ENCODE results near the gene CAPN11. TPM values are rescaled to one million over a fixed set of nuclear protein-coding genes. Genes with fewer than 3 reads are reported as not detected.
A peak's percentile ranks its signal among the peaks of the same experiment; 100 is the strongest.

CAPN11 gene
- total RNA-seq, 2 donors from 2014 or later = 2.0 TPM; not detected in 1

DNA sequence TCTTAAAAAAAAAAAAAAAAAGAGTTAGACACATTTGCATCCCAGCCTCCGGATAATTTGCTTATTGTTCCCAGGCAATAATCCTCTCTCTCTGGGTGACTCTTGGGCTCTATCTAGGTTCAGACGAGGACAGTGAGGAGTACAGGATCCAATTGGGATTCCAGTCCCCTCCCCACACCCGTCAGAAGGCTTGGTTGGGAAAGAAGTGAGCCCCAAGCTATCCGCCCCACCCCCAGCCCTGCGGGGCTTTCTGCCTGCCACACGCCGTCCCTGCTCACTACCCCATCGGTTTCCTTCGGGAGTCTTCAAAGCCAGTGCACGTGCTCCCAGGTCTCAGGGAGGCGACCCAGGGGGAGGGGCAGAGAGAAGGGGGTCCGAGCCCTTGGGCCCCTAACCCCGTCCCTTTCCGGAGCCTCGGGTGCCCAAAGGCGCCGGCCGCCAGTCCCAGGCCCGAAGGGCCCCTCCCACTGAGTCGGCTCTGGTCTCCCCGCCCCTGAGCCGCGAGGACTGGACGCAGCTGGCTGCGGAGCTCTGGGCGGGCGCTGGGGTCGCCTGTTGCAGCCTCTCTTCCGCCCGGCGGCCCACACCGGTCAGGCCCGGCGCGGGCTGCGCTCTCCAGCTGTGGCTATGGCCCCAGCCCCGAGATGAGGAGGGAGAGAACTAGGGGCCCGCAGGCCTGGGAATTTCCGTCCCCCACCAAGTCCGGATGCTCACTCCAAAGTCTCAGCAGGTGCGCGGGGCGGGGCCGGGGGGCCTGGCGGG is 60.6 kb downstream of the CAPN11 start:
- peak; percentile 84 for DNase-seq
- TF ChIP-seq, protein P1, sequence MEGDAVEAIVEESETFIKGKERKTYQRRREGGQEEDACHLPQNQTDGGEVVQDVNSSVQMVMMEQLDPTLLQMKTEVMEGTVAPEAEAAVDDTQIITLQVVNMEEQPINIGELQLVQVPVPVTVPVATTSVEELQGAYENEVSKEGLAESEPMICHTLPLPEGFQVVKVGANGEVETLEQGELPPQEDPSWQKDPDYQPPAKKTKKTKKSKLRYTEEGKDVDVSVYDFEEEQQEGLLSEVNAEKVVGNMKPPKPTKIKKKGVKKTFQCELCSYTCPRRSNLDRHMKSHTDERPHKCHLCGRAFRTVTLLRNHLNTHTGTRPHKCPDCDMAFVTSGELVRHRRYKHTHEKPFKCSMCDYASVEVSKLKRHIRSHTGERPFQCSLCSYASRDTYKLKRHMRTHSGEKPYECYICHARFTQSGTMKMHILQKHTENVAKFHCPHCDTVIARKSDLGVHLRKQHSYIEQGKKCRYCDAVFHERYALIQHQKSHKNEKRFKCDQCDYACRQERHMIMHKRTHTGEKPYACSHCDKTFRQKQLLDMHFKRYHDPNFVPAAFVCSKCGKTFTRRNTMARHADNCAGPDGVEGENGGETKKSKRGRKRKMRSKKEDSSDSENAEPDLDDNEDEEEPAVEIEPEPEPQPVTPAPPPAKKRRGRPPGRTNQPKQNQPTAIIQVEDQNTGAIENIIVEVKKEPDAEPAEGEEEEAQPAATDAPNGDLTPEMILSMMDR (IDR thresholded peaks at IDR 0.05) = no peak
- peak overlapping the region; percentile 80 for H3K27ac ChIP-seq
- intact Hi-C loops (cut with DNase I) = no loop called here
- peak overlapping the region; percentile 37 for H3K4me3 ChIP-seq
- H3K9me3 ChIP-seq = no peaks in the 10 kb centered on the region
- H3K9ac ChIP-seq (ENCODE audit: low read depth in 2 of 2, low read length in 2 of 2) = peak overlapping the region; percentile 54 to 68
- no peaks in the 10 kb centered on the region for H3K27me3 ChIP-seq
- peaks cover 4% of the 10 kb centered on the region for H3K4me1 ChIP-seq
- H3K36me3 ChIP-seq = no peaks in the 10 kb centered on the region

GRCh38 chr6:44219815-44220784 is 61.5 kb downstream of the CAPN11 start:
- DNase-seq = no peak
- Histone ChIP-seq H3K9me3 (no peaks in the 10 kb centered on the region), H3K4me1 (peaks cover 4% of the 10 kb centered on the region), H3K9ac (ENCODE audit: low read depth in 2 of 2, low read length in 2 of 2) (no peak overlapping the region), H3K27me3 (no peaks in the 10 kb centered on the region), H3K4me3 (peak overlapping the region; percentile 37), H3K27ac (peak overlapping the region; percentile 80), H3K36me3 (no peaks in the 10 kb centered on the region)
- intact Hi-C loops (cut with DNase I) = no loop called here
- TF ChIP-seq, protein P1 (IDR thresholded peaks at IDR 0.05) = no peak

GRCh38 chr6:44220913-44221290 is 62.3 kb downstream of the CAPN11 start:
- TF ChIP-seq, protein P1 (IDR thresholded peaks at IDR 0.05) = no peak
- Histone ChIP-seq H3K4me3 (no peak overlapping the region), H3K27ac (no peak overlapping the region), H3K9ac (ENCODE audit: low read depth in 2 of 2, low read length in 2 of 2) (no peak overlapping the region), H3K4me1 (peaks cover 4% of the 10 kb centered on the region), H3K36me3 (no peaks in the 10 kb centered on the region), H3K9me3 (no peaks in the 10 kb centered on the region), H3K27me3 (no peaks in the 10 kb centered on the region)
- intact Hi-C loops (cut with DNase I) = no loop called here
- DNase-seq = no peak

GRCh38 chr6:44221291-44221960 is 62.8 kb downstream of the CAPN11 start:
- TF ChIP-seq, protein P1 (IDR thresholded peaks at IDR 0.05) = peak; percentile 75
- Histone ChIP-seq H3K27me3 (no peaks in the 10 kb centered on the region), H3K4me3 (no peak overlapping the region), H3K9me3 (no peaks in the 10 kb centered on the region), H3K27ac (no peak overlapping the region), H3K9ac (ENCODE audit: low read depth in 2 of 2, low read length in 2 of 2) (peak overlapping the region in 1 of 2 donors; percentile 46), H3K4me1 (peaks cover 7% of the 10 kb centered on the region), H3K36me3 (no peaks in the 10 kb centered on the region)
- DNase-seq = peak; percentile 97
- intact Hi-C loops (cut with DNase I) = no loop called here

DNA sequence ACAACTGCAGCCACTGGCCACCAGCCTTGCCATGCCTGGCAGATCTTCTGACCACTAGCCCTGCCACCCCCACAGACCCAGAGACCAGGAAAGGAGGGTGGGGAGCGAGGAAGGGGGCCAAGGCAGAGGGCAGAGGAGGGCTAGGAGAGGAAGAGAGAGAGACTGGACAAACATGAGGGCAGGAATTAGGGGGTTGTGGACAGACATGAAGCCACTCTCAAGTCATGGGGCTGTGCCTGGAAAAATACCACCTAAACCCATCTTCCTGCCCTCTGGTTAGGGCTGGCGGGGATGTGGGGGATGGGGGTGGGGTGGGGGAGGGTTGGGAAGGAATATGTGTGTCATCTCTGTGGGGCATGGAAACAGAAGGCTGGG is 63.3 kb downstream of the CAPN11 start:
- peaks cover 7% of the 10 kb centered on the region for H3K4me1 ChIP-seq
- H3K27me3 ChIP-seq = no peaks in the 10 kb centered on the region
- no peak overlapping the region for H3K4me3 ChIP-seq
- H3K36me3 ChIP-seq = no peaks in the 10 kb centered on the region
- intact Hi-C loops (cut with DNase I) = no loop called here
- H3K27ac ChIP-seq = no peak overlapping the region
- H3K9ac ChIP-seq (ENCODE audit: low read depth in 2 of 2, low read length in 2 of 2) = peak overlapping the region in 1 of 2 donors; percentile 46
- no peak for DNase-seq
- TF ChIP-seq, protein P1 (IDR thresholded peaks at IDR 0.05) = no peak
- no peaks in the 10 kb centered on the region for H3K9me3 ChIP-seq
